Measurements from ENCODE around the gene CTNNBIP1.
A peak's percentile ranks its signal among the peaks of the same experiment; 100 is the strongest.

The CTNNBIP1 gene

DNA sequence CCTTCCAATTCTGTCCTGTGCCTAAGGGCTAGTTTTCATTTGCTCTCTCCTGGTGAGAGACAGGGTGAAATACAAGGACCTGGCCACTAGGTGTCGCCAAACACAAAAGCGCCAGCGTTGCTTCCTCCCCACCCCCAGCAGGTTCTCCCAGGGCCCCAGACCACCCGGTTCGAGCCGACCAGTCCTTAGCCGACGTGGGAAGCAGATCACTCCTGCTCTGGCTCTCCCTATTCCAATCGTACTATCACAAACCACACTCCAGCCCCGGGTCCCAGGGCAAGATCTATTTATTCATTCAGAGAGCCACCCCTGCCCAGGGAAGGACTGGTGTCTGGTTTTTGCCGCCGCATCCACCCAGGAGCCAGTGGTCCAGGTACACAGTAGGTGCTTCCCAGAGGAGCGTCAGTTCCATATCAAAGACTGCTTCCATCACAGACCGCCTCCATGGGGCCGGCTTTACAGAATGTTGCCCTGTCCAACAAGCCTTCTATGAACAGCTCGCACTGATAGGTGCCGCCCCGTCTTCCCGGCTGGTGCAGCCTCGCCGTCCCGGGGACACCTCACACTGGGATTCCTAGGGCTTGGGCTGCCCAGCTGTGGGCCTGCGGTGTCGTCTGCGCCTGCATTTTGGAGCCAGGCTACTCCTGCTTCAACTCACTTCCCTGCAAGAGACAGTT is 35.0 kb downstream of the CTNNBIP1 start:
- peak; percentile 81 for DNase-seq

DNA sequence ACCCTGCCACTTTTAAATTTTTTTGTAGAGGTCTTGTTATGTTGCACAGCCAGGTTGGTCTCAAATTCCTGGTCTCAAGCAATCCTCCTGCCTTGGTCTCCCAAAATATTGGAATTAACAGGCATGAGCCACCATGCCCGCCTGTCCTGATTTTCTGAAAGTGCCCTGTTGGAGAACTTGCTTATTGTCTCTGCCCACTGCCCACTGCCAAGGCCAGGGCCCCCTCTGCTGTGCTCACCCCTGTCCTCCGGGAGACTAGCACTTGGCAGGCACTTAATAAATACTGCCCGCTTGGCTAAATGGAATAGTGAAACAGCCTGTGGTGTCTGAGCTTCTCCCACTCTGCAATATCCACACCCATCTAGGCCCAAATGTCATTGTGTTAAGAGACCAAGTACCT is 35.7 kb downstream of the CTNNBIP1 start:
- no peak for DNase-seq

DNA sequence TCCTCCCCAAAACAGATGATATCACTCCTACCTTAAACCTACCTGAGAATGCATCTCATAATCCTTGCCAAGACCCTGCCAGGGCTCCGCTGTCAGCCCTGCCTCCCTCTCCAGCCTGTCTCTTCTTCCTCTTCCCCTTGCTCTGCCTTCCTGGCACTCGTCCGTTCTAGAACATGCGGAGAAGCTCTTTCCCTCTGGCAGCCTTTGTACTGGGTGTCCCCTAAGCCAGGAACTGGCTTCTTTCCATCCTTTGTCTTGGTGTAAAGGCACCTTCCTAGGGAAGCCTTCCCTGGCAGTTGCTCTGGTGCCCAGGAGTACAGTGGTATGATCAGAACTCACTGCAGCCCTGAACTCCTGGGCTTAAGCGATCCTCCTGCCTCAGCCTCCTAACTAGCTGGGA is 36.1 kb downstream of the CTNNBIP1 start:
- no peak for DNase-seq

GRCh38 chr1:9873385-9873784 is 36.7 kb downstream of the CTNNBIP1 start:
- no peak for DNase-seq

DNA sequence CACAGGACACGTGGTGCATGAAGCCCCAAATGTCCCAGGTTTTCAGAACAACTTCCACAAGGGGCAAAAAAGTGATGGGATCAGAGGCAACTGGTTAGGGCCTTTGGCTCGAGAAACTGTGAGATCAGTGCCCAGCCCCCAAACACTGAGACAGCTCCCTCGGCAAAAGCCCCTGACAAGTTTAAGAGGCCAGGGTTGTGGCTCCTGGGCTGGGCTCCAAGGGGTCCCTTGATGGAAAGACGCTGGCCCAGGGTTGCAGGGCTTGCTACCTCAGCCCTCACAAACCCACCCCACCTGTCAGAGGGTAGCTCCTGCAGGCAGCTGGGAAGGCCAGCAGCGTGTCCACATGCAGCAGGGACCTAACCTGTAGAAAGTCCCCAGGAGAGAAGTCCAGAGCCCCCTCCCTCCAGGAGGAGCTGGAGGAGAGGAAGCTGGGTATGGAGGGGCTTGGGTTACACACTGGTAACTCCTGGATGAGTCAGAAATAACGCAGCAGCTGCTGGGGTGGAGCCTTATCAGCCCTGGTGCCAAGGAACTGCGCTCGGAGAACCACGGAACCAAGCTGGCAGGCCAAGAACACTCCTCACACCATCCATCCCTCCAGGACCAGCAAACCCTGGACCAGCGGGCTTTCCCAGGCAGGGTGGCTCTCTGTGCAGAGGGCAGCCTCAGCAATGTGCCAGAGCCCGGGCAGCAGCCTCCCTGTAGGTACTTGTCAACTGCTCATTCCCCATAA is 37.5 kb downstream of the CTNNBIP1 start:
- no peak for DNase-seq

- no peak for DNase-seq
Measured at GRCh38 chr1:9871707-9872425, 38.2 kb downstream of the CTNNBIP1 start.

DNA sequence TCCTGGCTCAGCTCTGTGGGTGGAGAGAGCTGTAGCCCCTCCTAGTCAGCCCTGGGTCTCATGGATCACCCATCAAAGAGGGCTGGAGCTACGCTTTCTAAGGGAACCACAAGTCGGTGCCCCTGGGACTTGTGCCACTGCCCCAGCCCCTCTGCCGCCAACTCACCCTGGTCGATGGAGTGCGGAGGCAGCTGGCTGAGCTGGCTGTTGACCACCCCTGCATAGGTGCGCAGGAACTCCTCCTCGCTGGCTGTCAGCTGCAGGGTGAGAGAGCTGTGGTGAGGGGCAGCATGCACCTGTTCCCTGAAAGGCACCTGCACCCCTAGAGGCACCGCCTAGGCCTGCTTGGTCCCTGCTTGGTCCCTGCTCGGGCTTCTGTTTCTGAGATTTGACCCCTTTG is 39.0 kb downstream of the CTNNBIP1 start:
- no peak for DNase-seq

DNA sequence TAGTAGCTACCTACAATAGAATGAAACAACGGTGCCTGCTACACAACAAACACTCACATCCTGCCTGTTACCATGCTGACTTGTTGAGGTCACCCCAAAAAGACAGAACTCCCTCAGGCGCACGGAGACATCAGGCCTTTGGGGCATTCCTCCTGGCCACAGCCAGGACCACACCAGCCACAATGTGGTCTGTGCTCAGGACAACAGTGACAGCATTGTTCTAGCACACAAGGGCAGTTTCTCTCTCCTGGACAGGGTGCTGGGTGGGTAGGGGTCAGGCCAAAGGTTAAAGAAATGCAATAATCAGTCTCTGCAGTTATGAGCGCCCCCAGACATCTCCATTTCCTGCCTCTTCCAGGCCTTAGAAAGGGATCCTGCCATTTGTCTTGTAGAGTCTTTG is 39.5 kb downstream of the CTNNBIP1 start:
- DNase-seq, result no peak

- no peak for DNase-seq
Measured at GRCh38 chr1:9869831-9870251, 40.2 kb downstream of the CTNNBIP1 start.

DNA sequence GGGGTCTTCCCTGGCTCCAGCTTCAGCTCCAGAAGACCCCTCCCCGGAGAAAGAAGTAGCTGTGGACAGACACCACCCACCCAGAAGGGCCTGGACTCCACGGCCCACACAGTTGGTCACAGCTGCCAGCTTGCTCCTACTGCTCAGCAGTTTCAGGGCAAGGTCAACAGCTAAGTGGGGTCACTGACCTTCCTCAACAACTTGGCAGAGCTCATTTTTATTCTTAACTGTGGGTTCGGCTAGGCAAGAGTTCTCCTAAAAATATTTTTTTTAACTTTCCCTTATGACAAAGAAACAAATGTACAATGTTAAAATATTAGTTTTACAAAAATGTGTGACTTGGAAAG is 41.9 kb downstream of the CTNNBIP1 start:
- DNase-seq, result no peak

GRCh38 chr1:9867408-9868243 is 42.4 kb downstream of the CTNNBIP1 start:
- peak; percentile 66 for DNase-seq

- no peak for DNase-seq
Measured at GRCh38 chr1:9866836-9867235, 43.2 kb downstream of the CTNNBIP1 start.

- DNase-seq, result no peak
Measured at GRCh38 chr1:9865724-9866123, 44.3 kb downstream of the CTNNBIP1 start.

GRCh38 chr1:9863371-9863770 is 46.7 kb downstream of the CTNNBIP1 start:
- DNase-seq, result no peak

DNA sequence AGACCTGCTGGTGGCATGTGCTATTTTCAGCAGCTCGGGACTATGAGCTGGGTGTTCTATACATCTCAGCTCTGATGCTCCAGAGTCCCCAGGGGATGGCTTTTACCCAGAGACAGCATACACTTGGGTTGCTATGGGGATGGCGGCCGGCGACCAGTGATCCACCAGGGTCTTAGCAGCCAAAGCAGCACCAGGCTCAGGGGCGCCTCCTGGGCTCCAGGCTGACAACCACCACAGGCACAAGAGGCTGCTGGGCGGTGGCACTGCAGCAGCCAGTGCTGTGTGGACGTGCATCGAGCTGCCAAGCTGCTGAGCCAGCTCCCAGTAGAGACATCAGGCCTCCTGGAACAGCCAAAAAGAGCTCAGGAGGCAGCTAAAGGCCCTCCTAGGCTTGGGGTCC is 48.7 kb downstream of the CTNNBIP1 start:
- DNase-seq, result no peak

GRCh38 chr1:9860887-9861286 is 49.2 kb downstream of the CTNNBIP1 start:
- no peak for DNase-seq

DNA sequence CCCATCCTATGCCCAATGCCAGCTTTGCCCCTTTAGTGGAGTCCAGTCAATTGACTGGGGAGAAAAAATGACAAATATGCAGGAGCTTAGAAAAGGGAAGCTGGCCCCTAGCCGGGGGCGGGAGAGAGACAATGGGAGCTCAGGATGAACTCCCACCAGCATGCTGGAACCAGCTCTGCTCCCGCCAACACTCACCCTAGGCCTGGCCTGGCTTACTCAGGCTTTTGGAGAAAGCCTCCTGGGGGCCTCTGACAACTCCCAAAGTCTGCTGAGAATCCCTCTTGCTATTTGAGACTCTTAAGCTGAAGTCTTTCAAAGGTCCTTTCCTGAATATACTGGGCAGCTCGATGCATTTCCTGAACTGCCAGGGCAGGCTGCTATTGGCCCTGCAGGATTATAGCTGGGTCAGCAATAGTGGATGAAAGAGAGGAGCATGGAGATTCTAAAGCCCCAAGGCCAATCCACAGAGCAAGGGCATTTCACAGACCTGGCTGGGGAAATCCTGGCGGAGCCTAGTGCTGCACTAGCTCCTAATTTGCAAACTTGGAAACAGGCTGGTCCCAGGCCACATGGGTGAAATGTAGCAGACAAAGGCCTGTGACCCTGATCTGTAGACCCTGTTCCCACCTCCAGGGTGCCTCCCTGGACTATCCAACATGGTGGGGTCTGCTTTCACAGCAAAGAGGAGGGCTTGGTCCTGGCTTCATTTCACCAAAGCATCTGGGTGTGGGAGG is 50.6 kb downstream of the CTNNBIP1 start:
- no peak for DNase-seq

- DNase-seq, result no peak
Measured at GRCh38 chr1:9858293-9859035, 51.6 kb downstream of the CTNNBIP1 start.

DNA sequence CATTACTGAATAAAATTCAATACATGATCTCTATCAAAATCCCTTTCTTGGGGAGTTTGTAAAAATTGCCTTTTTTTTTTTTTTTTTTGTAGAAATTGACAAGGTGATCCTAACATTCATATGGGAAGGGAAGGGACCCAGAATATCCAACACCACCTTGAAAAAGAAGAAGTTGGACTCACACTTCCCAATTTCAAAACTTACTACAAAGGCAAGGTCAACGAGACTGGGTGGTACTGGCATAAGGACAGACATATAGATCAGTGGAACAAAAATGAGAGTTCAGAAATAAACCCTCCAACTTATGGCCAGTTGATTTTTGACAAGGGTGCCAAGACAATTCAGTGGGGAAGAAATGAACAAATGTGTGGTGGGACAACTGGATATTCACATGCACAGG is 54.9 kb downstream of the CTNNBIP1 start:
- DNase-seq, result no peak

DNA sequence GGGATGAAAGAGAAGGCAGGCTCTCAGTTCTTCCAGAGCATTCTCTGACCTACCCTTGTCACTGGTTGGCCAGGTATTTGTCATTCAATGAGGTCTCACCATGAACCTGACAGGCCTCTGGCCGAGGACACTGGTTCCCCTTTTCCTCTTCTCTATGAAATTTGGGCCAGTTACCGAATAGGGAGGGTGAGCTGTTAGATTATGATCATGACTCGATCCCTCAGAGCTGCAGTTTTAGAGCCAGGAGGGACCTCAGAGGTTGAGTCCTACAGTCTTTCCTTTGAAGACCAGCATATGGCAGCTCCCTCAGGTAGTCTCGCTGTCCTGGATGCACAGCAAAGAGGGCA is 56.8 kb downstream of the CTNNBIP1 start:
- DNase-seq, result no peak

DNA sequence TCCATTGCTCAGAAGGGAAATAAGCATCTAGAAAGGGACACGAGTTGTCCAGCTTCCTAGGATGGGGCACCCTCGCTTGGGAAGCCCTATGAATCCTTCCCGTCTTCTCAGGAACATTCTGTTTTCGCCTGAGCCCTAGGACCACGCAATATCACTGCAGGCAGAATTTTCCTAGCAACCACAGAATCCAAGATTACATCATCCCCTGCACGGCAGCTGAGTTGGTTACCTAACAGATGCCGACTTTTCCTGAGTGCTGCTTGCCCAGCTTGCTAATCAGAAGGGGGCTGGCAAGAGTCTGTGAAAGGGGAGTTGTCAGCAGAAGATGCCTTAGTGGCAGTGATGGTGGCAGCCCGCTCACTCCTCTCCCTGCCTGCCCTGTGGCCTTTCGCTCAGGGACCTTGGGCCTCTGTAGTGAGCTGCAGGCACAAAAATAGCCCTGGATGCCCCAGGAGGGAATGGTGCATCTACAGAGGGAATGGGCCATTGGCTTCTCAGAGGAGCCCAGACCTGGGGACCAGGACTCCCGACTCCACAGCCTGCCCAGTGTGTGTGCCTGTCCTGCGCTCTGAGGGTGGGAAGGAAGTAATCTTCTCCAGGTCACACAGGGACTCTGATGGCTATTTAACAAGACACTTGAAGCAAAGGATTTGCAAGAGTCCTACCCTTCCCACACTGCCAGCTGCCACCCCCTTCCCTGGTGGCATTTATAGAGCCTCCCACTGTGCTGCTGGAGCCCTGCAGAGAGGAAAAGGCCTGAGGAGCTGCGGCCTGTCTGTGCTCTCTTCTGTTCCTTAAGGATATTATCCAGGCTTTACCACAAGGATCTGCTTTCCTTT is 57.4 kb downstream of the CTNNBIP1 start:
- no peak for DNase-seq

Data from NCI-H1092 (cell line).